Measurements from ENCODE around the gene MRPL38. TPM values are rescaled to one million over a fixed set of nuclear protein-coding genes. Genes with fewer than 3 reads are reported as not detected.
"Not testable (repeated sequence)": the region's sequence is repeated elsewhere in the genome, so short reads cannot be mapped to it uniquely, and the experiment has no call there.

The MRPL38 gene
- total RNA-seq, 2 donors from 2014 or later = 27.2 to 36.4 TPM

GRCh38 chr17:75889454-75889853, 15.2 kb downstream of the MRPL38 start:
- H3K27me3 ChIP-seq = no peaks in the 10 kb centered on the region
- no peak overlapping the region for H3K4me3 ChIP-seq
- H3K36me3 ChIP-seq = peaks cover 21% of the 10 kb centered on the region
- DNase-seq (ENCODE audit: low spot score) = no peak
- peaks cover 0 to 5% of the 10 kb centered on the region in 2 donors for H3K4me1 ChIP-seq
- no peaks in the 10 kb centered on the region for H3K9me3 ChIP-seq
- TF ChIP-seq, protein P1, sequence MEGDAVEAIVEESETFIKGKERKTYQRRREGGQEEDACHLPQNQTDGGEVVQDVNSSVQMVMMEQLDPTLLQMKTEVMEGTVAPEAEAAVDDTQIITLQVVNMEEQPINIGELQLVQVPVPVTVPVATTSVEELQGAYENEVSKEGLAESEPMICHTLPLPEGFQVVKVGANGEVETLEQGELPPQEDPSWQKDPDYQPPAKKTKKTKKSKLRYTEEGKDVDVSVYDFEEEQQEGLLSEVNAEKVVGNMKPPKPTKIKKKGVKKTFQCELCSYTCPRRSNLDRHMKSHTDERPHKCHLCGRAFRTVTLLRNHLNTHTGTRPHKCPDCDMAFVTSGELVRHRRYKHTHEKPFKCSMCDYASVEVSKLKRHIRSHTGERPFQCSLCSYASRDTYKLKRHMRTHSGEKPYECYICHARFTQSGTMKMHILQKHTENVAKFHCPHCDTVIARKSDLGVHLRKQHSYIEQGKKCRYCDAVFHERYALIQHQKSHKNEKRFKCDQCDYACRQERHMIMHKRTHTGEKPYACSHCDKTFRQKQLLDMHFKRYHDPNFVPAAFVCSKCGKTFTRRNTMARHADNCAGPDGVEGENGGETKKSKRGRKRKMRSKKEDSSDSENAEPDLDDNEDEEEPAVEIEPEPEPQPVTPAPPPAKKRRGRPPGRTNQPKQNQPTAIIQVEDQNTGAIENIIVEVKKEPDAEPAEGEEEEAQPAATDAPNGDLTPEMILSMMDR (IDR thresholded peaks at IDR 0.05) = no peak
- H3K27ac ChIP-seq = no peak overlapping the region

GRCh38 chr17:75888484-75888883, 16.2 kb downstream of the MRPL38 start:
- DNase-seq (ENCODE audit: low spot score) = no peak
- no peaks in the 10 kb centered on the region for H3K9me3 ChIP-seq

DNA sequence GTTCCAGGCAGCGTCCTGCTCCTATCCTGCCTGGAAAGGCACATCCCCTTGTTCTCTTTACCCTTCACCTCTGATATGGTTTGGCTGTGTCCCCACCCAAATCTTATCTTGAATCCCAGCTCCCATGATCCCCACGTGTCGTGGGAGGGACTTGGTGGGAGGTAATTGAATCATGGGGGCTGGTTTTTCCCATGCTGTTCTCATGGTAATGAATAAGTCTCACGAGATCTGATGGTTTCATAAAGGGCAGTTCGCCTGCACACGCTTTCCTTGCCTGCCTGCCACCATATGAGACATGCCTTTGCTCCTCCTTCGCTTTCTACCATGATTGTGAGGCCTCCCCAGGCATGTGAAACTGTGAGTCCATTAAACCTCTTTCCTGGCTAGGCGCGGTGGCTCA, 18.8 kb downstream of the MRPL38 start:
- not testable (repeated sequence) for H3K9me3 ChIP-seq; H3K36me3 ChIP-seq; DNase-seq (ENCODE audit: low spot score); H3K27ac ChIP-seq; H3K4me1 ChIP-seq; H3K27me3 ChIP-seq; H3K4me3 ChIP-seq

More at GRCh38 chr17:75888484-75888883, 16.2 kb downstream of the MRPL38 start:
- H3K4me3 ChIP-seq = no peak overlapping the region
- H3K27me3 ChIP-seq = no peaks in the 10 kb centered on the region
- peaks cover 21% of the 10 kb centered on the region for H3K36me3 ChIP-seq
- TF ChIP-seq, protein P1 (IDR thresholded peaks at IDR 0.05) = no peak
- no peaks in the 10 kb centered on the region for H3K4me1 ChIP-seq
- no peak overlapping the region for H3K27ac ChIP-seq

DNA sequence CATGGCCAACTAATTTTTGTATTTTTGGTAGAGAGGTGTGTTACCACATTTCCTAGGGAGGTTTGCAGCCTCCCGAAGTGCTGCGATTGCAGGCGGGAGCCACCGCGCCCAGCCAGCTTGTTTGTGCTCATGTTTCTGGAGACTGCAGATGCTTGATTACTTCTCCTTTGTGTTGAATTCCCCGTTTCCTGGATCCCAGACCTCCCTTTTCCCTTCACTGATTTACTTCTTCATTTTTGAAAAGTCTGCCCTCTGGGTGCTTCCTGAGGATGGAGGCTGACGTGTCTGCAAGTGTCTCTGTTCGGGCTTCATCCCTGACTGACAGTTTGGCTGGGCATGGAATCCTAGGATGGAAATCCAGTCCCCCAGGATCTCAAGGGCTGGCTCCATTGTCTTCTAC, 19.3 kb downstream of the MRPL38 start:
- Histone ChIP-seq H3K27ac (no peak overlapping the region), H3K27me3 (no peaks in the 10 kb centered on the region), H3K4me3 (no peak overlapping the region), H3K4me1 (no peaks in the 10 kb centered on the region), H3K36me3 (no peaks in the 10 kb centered on the region), H3K9me3 (no peaks in the 10 kb centered on the region)
- TF ChIP-seq, protein P1 (IDR thresholded peaks at IDR 0.05) = no peak
- no peak for DNase-seq (ENCODE audit: low spot score)

DNA sequence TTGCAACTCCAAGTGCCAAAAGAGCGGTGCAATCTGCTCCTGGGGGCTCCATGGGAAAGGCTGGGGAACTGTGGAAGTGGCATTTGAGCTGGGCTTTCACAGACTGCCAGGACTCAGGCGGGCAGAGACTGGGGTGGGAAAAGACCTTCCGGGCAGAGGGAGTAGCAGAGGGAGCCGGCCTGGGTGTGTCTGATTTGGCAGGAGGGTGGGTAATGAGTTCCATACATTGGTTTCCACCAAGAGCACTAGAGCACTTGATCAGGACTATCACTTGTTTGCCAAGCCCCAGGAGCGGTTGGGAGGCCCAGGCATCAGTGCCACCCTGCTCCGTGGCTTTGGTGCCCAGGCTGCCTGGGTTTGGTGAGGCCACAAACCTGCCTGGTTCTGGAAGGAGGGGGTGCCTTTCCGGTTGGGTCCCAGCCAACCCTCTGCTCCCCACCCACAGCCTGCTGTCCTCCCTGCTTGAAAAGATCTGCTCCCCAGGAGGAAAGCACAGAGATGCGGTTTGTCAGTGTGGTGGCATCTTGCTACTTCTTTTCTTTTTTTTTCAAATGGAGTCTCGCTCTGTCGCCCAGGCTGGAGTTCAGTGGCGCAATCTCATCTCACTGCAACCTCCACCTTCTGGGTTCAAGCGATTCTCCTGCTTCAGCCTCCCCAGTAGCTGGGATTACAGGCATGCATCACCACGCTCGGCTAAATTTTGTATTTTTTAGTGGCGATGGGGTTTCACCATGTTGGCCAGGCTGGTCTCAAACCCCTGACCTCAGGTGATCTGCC, 22.8 kb downstream of the MRPL38 start:
- Histone ChIP-seq H3K4me3 (no peak overlapping the region), H3K36me3 (no peaks in the 10 kb centered on the region), H3K9me3 (no peaks in the 10 kb centered on the region), H3K4me1 (peaks cover 0 to 16% of the 10 kb centered on the region in 2 donors), H3K27me3 (no peaks in the 10 kb centered on the region), H3K27ac (no peak overlapping the region)
- TF ChIP-seq, protein P1 (IDR thresholded peaks at IDR 0.05) = no peak
- DNase-seq (ENCODE audit: low spot score) = no peak

DNA sequence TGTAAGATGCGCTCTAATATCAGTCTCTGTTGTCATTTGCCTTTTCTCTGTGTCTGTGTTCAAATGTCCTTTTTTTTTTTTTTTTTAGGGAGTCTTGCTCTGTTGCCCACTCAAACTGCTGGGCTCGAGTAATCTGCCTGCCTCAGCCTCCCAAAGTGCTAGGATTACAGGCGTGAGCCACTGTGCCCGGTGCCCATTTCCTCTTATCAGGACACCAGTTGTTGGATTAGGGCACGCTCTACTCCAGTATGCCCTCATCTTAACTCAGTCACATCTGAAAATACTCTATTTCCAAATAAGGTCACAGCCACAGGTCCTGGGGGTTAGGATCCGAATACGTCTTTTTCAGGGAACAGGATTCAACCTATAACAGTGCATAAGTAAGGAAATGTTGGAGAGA, 24.4 kb downstream of the MRPL38 start:
- H3K4me1 ChIP-seq = peaks cover 0 to 32% of the 10 kb centered on the region in 2 donors
- peaks cover 5% of the 10 kb centered on the region for H3K36me3 ChIP-seq
- H3K27ac ChIP-seq = no peak overlapping the region
- H3K27me3 ChIP-seq = no peaks in the 10 kb centered on the region
- H3K4me3 ChIP-seq = no peak overlapping the region
- H3K9me3 ChIP-seq = no peaks in the 10 kb centered on the region
- DNase-seq (ENCODE audit: low spot score) = no peak
- TF ChIP-seq, protein P1 (IDR thresholded peaks at IDR 0.05) = no peak

All from right atrium auricular region (tissue), 2 donors.